Karpas-422 (cell line): ENCODE data around the gene IQSEC3. TPM values are rescaled to one million over a fixed set of nuclear protein-coding genes. Genes with fewer than 3 reads are reported as not detected.
"Not testable (repeated sequence)": the region's sequence is repeated elsewhere in the genome, so short reads cannot be mapped to it uniquely, and the experiment has no call there.

Experiments used
- DNase-seq: peaks from one replicate; pipeline ENCODE4 v3.0.0-alpha.2; 2015
- H2AFZ ChIP-seq: fragments of 200-600 bp; sonication (generic); 2 replicates; pipeline ENCODE4 v1.6.1; 2014; ENCODE audit warnings: antibody characterized with exemption, low read length, mixed read lengths
- H3K27ac ChIP-seq: fragments of 200-600 bp; sonication (generic); 2 replicates; pipeline ENCODE4 v1.5.1; 2014; ENCODE audit warnings: mild to moderate bottlenecking, low read length, moderate library complexity
- H3K27me3 ChIP-seq: fragments of 200-600 bp; sonication (generic); 2 replicates; pipeline ENCODE4 v1.6.1; 2014; ENCODE audit warnings: low read length, mixed read lengths
- H3K36me3 ChIP-seq: fragments of 200-600 bp; sonication (generic); 2 replicates; pipeline ENCODE4 v1.6.1; 2014; ENCODE audit warnings: low read length, mixed read lengths; ENCODE audit not compliant: insufficient read depth
- H3K4me1 ChIP-seq: fragments of 200-600 bp; sonication (generic); 2 replicates; pipeline ENCODE4 v1.6.1; 2014; ENCODE audit warnings: mild to moderate bottlenecking, low read length, mixed read lengths
- H3K4me2 ChIP-seq: fragments of 200-600 bp; sonication (generic); 2 replicates; pipeline ENCODE4 v1.6.1; 2014; ENCODE audit warnings: low read length, low read depth, mild to moderate bottlenecking; ENCODE audit not compliant: poor library complexity, severe bottlenecking
- H3K4me3 ChIP-seq: fragments of 200-600 bp; sonication (generic); 2 replicates; pipeline ENCODE4 v1.5.1; 2014; ENCODE audit warnings: mild to moderate bottlenecking, antibody characterized with exemption, low read length, mixed read lengths
- H3K79me2 ChIP-seq: fragments of 200-600 bp; sonication (generic); 2 replicates; pipeline ENCODE4 v1.6.1; 2014; ENCODE audit warnings: mild to moderate bottlenecking, low read length, mixed read lengths
- H3K9ac ChIP-seq: fragments of 200-600 bp; sonication (generic); 2 replicates; pipeline ENCODE4 v1.6.0; 2014; ENCODE audit warnings: low read length
- H3K9me2 ChIP-seq: fragments of 200-600 bp; sonication (generic), shearing (Covaris generic); replicated peaks from 2 replicates; pipeline ENCODE4 v1.6.0; 2014; ENCODE audit warnings: mild to moderate bottlenecking, low read length, moderate library complexity; ENCODE audit not compliant: insufficient read depth
- H3K9me3 ChIP-seq: fragments of 300-700, 200-600 bp; sonication (generic); 2 replicates; pipeline ENCODE4 v1.6.1; 2014; ENCODE audit warnings: low read length, mixed read lengths
- H4K20me1 ChIP-seq: fragments of 200-600 bp; sonication (generic); 2 replicates; pipeline ENCODE4 v1.6.1; 2014; ENCODE audit warnings: mild to moderate bottlenecking, antibody characterized with exemption, low read length, low read depth; ENCODE audit not compliant: insufficient read depth
- total RNA-seq: library from RNA; depleted of rRNA; stranded (reverse); fragments of >200 nt; shearing (Covaris generic); gene quantifications from 2 replicates; pipeline ENCODE4 v1.2.3, GENCODE V29; 2014; ENCODE audit warnings: low replicate concordance

IQSEC3 gene
- total RNA-seq, 1 experiment from 2014 or later = not detected

DNA sequence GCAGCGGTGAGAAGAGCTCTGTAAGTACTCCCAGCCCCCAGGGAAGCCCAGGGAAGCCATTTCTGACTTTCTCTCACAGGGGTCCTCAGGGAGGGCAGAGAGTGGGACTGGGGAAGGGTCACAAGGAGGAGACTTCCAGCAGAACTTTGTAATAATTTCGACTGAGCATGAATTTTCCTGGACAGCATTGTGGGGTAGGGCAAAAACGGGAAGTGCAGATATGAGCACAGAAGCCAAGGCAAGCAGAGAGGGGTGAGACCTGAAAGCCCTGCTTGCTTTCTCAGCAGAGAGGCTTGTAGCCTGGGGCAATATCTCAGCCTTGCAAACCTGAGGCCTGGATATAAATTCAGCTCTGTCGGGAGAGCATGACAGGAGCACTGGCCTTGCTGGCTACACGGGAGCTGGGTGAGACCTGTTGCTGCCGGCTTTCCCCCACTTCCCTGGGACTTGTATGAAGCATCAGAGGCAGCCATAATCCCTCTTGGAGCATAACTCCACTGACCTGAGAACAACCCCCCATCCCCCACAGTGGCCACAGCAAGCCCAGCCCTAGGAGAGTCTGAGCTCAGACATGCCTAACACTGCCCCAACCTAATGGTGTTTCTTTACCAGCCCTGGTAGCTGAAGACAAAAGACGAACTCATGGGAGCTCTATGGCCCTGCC, 9.8 kb upstream of the IQSEC3 start:
- Histone ChIP-seq H3K9me3 (no peaks in the 10 kb centered on the region), H3K9me2 (no peaks in the 10 kb centered on the region), H3K4me2 (no peak overlapping the region), H3K4me1 (no peaks in the 10 kb centered on the region), H3K9ac (no peak overlapping the region), H3K27me3 (0 out of 2 replicates have a peak, but pooled peaks cover 2% of the 10 kb centered on the region), H3K27ac (no peak overlapping the region), H3K4me3 (no peak overlapping the region), H3K36me3 (no peaks in the 10 kb centered on the region), H2AFZ (no peak overlapping the region), H4K20me1 (0 out of 2 replicates have a peak, but pooled peaks cover 4% of the 10 kb centered on the region), H3K79me2 (no peaks in the 10 kb centered on the region)
- peak; percentile 60 for DNase-seq

DNA sequence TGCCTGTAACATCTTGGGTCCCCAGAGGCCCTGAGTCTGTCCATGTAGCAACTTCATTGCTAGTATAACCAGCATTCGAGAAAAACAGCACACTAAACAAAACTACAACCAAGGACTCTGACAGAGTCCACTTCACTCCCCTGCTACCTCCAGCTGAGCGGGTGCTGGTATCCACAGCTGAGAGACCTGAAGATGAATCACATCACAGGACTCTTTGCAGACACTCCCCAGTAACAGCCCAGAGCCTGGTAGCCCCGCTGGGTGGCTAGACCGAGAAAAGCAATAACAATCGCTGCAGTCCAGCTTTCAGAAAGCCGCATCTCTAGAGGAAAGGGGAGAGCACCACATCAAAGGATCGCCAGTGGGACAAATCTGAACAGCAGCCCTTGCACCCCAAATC, 9.0 kb upstream of the IQSEC3 start:
- H3K27me3 ChIP-seq = 0 out of 2 replicates have a peak, but pooled peaks cover 2% of the 10 kb centered on the region
- H3K9ac ChIP-seq = no peak overlapping the region
- no peaks in the 10 kb centered on the region for H3K36me3 ChIP-seq
- H3K9me3 ChIP-seq = no peaks in the 10 kb centered on the region
- H3K79me2 ChIP-seq = no peaks in the 10 kb centered on the region
- 0 out of 2 replicates have a peak, but pooled peaks cover 4% of the 10 kb centered on the region for H4K20me1 ChIP-seq
- no peak overlapping the region for H3K4me2 ChIP-seq
- no peak overlapping the region for H3K27ac ChIP-seq
- no peak overlapping the region for H2AFZ ChIP-seq
- H3K9me2 ChIP-seq = no peaks in the 10 kb centered on the region
- no peak for DNase-seq
- no peak overlapping the region for H3K4me3 ChIP-seq
- H3K4me1 ChIP-seq = no peaks in the 10 kb centered on the region

DNA sequence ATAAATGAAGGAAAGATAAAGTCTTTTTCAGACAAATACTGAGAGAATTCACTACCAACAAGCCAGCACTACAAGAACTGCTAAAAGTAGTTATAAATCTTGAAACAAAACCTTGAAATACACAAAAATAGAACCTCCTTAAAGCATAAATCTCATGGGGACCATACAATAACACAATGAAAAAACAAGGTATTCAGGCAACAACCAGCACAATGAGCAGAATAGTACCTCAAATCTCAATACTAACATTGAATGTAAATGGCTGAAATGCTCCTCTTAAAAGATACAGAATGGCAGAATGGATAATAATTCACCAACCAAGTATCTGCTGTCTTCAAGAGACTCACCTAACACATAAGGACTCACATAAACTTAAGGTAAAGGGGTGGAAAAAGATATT, 7.7 kb upstream of the IQSEC3 start:
- H4K20me1 ChIP-seq = 0 out of 2 replicates have a peak, but pooled peaks cover 4% of the 10 kb centered on the region
- no peak overlapping the region for H3K4me2 ChIP-seq
- no peak overlapping the region for H3K9ac ChIP-seq
- H3K4me1 ChIP-seq = no peaks in the 10 kb centered on the region
- no peak overlapping the region for H2AFZ ChIP-seq
- no peaks in the 10 kb centered on the region for H3K79me2 ChIP-seq
- no peaks in the 10 kb centered on the region for H3K9me3 ChIP-seq
- H3K9me2 ChIP-seq = no peaks in the 10 kb centered on the region
- H3K27me3 ChIP-seq = no peaks in the 10 kb centered on the region
- no peaks in the 10 kb centered on the region for H3K36me3 ChIP-seq
- H3K4me3 ChIP-seq = no peak overlapping the region
- no peak for DNase-seq
- H3K27ac ChIP-seq = no peak overlapping the region

DNA sequence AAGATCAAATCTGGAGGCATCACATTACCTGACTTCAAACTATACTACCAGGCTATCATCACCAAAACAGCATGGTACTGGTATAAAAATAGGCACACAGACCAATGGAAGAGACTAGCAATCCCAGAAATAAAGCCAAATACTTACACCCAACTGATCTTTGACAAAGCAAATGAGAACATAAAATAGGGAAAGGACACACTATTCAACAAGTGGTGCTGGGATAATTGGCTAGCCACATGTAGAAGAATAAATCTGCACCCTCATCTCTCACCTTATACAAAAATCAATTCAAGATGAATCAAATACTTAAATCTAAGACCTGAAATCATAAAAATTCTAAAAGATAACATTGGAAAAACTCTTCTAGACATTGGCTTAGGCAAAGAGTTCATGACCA, 4.7 kb upstream of the IQSEC3 start:
- not testable (repeated sequence) for DNase-seq, H3K9me3 ChIP-seq, H3K27ac ChIP-seq, H3K9ac ChIP-seq, H3K27me3 ChIP-seq, H3K36me3 ChIP-seq, H3K4me2 ChIP-seq, H3K4me1 ChIP-seq, H4K20me1 ChIP-seq, H3K4me3 ChIP-seq, H2AFZ ChIP-seq, H3K79me2 ChIP-seq, H3K9me2 ChIP-seq

DNA sequence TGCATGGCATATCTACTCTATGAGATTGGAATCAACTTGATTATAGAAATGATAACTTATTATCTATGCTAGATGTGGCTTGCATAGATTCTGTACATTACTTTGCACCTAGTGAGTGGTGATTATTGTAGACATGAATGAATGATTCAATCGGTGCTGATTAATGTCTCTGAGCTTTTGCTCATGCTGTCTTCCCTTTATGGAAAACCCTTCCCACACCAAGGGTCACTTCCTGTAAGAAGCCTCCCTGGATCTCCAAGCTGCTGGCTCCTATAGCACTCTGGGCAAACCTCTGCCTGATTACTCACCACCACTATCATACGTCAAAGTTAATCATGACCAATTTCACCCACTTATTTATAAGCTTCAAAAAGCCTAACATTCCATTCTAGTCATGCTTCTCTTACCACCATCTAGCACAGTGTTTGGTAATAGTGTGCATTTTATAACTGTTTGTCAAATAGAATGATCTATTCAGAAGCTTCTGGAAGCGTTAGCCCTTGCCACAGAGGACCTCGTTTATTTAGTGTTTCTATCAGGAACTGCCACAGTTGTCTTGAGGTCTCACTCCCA, 990 bp upstream of the IQSEC3 start:
- not testable (repeated sequence) for H3K27ac ChIP-seq, H2AFZ ChIP-seq, H3K9ac ChIP-seq, DNase-seq, H3K27me3 ChIP-seq, H3K36me3 ChIP-seq, H3K9me2 ChIP-seq, H3K4me2 ChIP-seq, H3K4me3 ChIP-seq, H3K4me1 ChIP-seq, H3K79me2 ChIP-seq, H3K9me3 ChIP-seq, H4K20me1 ChIP-seq

DNA sequence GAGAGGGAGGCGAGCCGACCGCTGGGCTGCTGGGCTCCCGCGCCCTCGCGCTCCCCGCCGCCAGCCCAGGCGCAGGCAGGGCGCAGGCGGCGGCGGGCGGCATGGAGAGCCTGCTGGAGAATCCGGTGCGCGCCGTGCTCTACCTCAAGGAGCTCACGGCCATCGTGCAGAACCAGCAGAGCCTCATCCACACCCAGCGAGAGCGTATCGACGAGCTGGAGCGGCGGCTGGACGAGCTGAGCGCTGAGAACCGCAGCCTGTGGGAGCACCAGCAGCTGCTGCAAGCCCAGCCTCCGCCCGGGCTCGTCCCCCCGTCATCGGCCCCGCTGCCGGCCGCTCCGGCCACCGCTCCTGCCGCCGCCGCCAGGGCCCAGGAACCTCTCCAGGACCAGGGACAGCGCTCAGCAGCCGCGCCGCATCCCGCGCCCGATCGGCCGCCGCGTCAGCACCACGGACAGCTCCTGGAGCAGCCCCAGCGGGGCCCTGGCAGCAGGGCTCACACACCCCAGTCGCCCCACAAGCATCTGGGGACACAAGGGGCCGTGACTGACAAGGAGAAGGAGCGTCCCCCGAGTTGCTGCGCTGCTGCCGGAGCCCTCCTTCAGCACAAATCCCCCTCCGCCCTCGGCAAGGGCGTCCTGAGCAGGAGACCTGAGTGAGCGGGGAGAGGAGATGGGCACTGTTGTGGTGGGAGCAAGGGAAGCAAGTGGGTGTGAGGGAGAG, 376 bp downstream of the IQSEC3 start:
- H3K27ac ChIP-seq = not testable (repeated sequence)

DNA sequence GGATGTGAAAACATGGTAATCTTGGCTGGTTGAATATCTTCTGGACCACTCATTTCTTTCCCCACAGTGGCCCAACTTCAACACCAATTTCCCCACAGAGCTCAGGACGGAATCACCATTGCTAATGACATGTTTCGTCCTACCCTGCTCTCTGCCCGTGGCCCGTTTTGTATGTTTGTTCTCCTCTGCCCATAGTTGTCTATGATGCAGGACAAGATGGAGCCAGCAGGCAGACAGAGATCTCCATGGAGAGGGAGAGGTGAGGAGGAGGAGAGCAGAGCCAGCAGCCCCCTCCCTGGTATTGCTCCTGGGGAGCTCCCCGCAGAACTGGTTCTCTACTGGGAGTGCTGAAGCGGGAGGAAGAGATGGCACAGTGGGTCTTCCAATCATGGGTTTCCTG, 3.1 kb downstream of the IQSEC3 start:
- H3K36me3 ChIP-seq, H3K27ac ChIP-seq, H3K79me2 ChIP-seq, DNase-seq, H3K4me1 ChIP-seq, H3K9me3 ChIP-seq, H3K9ac ChIP-seq, H3K27me3 ChIP-seq, H4K20me1 ChIP-seq, H3K4me2 ChIP-seq, H3K4me3 ChIP-seq, H2AFZ ChIP-seq, H3K9me2 ChIP-seq: not testable (repeated sequence)

More for the DNA sequence above, 376 bp downstream of the IQSEC3 start:
- not testable (repeated sequence) for H3K27me3 ChIP-seq, H2AFZ ChIP-seq, H4K20me1 ChIP-seq, DNase-seq, H3K4me3 ChIP-seq, H3K9ac ChIP-seq, H3K9me3 ChIP-seq, H3K4me1 ChIP-seq, H3K4me2 ChIP-seq, H3K36me3 ChIP-seq, H3K9me2 ChIP-seq, H3K79me2 ChIP-seq

DNA sequence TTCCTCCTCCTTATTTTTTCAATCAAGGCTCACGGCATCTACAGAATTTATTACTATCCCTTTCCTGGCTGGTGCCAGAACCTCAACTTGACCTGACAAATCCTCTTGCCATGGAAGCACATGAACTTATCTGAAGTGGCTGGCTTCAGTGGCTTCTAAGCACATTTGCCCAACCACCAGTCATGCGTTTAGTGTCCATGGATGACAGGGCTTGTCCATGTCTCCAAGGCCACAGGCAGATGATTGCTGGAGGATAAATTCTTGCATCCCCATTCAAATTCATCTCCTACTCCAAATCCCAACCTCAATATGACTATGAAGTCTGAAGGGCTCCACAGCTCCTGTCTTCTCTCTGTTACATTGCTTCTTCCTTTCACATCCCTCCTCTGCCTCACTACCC, 4.0 kb downstream of the IQSEC3 start:
- H3K9me2 ChIP-seq, DNase-seq, H3K27ac ChIP-seq, H3K4me2 ChIP-seq, H3K36me3 ChIP-seq, H3K9ac ChIP-seq, H3K79me2 ChIP-seq, H4K20me1 ChIP-seq, H3K4me1 ChIP-seq, H3K27me3 ChIP-seq, H3K4me3 ChIP-seq, H3K9me3 ChIP-seq, H2AFZ ChIP-seq: not testable (repeated sequence)
